Stomach smooth muscle (tissue), 2 donors: ENCODE data around the gene TIGD3.

Source experiments
- H3K27ac ChIP-seq: one replicate; pipeline ENCODE4 v1.7.0; 2013; ENCODE audit warnings: mild to moderate bottlenecking, low read length, inconsistent platforms
- H3K27me3 ChIP-seq, 2 donors: one replicate each; pipeline ENCODE4 v1.7.0; 2013; ENCODE audit warnings: low read length in 2 of 2; ENCODE audit not compliant: insufficient read depth in 2 of 2, control insufficient read depth in 1 of 2
- H3K36me3 ChIP-seq, 2 donors: one replicate each; pipeline ENCODE4 v1.7.0; 2013; ENCODE audit warnings: low read length in 2 of 2; ENCODE audit not compliant: control insufficient read depth in 2 of 2, insufficient read depth in 2 of 2
- H3K4me1 ChIP-seq: one replicate; pipeline ENCODE4 v1.7.0; 2013; ENCODE audit warnings: low read length; ENCODE audit not compliant: control insufficient read depth, insufficient read depth
- H3K4me3 ChIP-seq, 2 donors: one replicate each; pipeline ENCODE4 v1.7.0; 2013; ENCODE audit warnings: low read length in 2 of 2
- H3K9ac ChIP-seq, 2 donors: one replicate each; pipeline ENCODE4 v1.7.0; 2013; ENCODE audit warnings: low read length in 2 of 2, mild to moderate bottlenecking in 1 of 2
- H3K9me3 ChIP-seq, 2 donors: one replicate each; pipeline ENCODE4 v1.7.0; 2013; ENCODE audit warnings: low read length in 2 of 2; ENCODE audit not compliant: control insufficient read depth in 2 of 2
- donor health status: healthy.
- donor health status: Pancreatic carcinoma.

Gene TIGD3

DNA sequence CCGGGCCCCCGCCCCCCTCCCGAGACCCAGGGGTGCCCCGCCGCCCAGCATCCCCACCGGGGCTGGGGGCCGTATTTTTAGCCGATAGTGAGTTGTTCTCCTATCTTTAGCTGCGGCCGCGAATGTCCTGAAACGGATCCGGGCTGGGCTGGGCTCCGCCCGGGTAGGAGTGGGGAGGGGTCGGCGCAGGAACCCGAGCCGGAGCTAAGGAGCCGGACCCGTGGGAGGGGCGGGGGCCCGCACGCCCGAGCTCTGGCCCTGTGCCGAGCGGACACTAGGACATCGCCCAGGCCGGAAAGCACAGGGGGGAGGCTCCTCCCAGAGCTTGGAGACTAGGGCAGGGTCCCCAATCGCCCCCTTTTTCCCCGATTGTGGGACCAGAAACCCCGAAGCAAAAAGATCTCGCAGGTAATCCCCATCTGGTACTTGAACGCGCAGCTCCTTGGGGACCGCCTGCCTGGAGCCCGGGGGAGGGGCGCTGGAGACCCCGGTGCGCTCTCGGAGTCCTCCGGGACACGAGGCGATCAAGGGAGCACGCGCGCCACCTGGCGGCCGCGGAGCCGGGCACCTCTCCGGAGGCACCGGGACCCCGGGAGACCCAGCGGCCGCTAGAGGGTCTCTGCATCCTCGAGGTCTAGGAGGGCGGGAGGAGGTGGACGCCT, 39.2 kb upstream of the TIGD3 start:
- Histone ChIP-seq H3K4me1 (peaks cover 50% of the 10 kb centered on the region), H3K27me3 (no peaks in the 10 kb centered on the region), H3K27ac (peak overlapping the region; percentile 88), H3K4me3 (peak overlapping the region; percentile 86 to 95), H3K9me3 (no peaks in the 10 kb centered on the region), H3K36me3 (no peaks in the 10 kb centered on the region), H3K9ac (peak overlapping the region; percentile 84 to 87)

- Histone ChIP-seq H3K9ac (peak overlapping the region; percentile 75 to 87), H3K4me1 (peaks cover 45% of the 10 kb centered on the region), H3K9me3 (no peaks in the 10 kb centered on the region), H3K4me3 (peak overlapping the region; percentile 86 to 95), H3K27me3 (no peaks in the 10 kb centered on the region), H3K36me3 (peaks cover 3% of the 10 kb centered on the region in 2 donors), H3K27ac (peak overlapping the region; percentile 88)
Measured at GRCh38 chr11:65315866-65316226, 38.7 kb upstream of the TIGD3 start.

DNA sequence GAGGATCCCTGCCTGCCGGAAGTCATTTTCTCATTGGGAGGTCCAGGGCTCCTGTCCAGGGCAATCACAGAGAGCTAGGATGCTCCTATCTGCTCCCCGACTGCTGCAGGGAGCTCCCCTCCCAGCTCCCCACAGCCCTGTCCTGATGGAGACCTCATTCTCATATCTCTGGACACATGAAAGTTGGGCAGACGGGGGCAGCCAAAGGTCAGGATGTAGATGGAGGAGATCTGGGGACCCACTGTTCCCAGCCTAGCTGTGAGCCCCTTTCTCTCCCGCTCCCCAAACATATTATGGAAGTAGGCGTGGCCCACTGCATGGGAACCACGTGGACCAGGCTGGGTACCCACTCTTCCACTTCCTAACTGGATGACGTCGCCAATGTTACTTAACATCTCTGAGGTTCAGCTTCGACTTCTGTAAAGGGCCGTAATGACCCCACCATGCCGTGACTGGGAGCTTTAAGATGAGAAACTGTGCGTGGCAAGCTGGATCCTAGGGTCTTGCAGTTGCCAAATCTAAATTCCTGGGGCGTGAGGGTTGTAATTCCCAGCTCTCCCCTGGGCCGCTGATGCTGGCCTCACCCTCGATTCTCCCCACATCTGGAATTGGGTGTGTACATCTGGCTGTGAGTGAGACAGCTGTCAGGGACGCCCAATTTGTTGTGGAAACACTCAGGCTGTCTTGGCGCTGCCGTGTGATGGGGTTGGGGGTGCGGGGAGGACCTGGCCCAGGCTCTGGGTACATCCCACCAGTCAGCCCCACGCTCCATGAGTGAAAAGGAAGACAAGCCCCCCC, 38.1 kb upstream of the TIGD3 start:
- Histone ChIP-seq H3K9ac (peak overlapping the region; percentile 75 to 87), H3K4me1 (peaks cover 44% of the 10 kb centered on the region), H3K36me3 (peaks cover 8 to 9% of the 10 kb centered on the region in 2 donors), H3K27ac (peak overlapping the region; percentile 88), H3K27me3 (no peaks in the 10 kb centered on the region), H3K4me3 (peak overlapping the region; percentile 86 to 95), H3K9me3 (no peaks in the 10 kb centered on the region)

DNA sequence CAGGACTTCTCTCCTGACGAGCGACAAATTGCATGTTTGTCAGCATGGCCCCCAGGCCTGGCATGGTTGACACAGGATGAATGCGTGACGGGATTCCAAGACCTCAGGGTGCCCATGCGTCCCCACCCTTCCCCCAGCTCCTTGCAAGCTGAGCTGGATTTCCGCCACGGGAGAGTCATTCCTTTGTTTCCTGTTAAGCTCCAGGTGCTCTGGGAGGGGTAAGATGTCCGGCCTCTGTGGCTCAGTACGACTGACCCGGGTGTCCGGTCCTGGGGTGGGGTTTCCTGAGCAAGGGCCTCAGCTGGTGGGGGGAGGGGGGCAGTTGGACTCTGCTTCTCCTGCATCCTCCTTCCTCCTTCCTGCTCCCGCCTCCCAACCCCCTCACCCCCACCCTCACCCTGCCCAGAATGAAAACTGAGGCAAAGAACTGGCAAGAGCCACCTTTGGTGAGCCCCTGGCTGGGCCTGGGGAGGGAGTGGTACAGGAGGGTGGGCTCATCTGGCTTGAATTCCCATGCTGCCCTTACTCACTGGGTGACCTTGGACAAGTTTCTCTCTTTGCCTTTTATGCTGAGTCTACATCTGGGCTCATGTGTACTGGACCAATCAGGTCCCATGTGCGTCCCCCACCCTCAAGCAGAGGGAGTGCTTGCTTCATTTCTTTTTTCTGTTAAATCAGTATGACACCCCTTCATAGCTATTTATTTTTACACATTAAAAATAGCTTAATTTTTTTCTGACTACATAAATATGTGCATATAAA, 37.3 kb upstream of the TIGD3 start:
- Histone ChIP-seq H3K4me1 (peaks cover 48% of the 10 kb centered on the region), H3K27ac (peak overlapping the region; percentile 88), H3K4me3 (peak overlapping the region; percentile 86 to 95), H3K27me3 (no peaks in the 10 kb centered on the region), H3K36me3 (peaks cover 15 to 17% of the 10 kb centered on the region in 2 donors), H3K9me3 (no peaks in the 10 kb centered on the region), H3K9ac (peak overlapping the region in 1 of 2 donors; percentile 56)

- Histone ChIP-seq H3K27ac (no peak overlapping the region), H3K9ac (no peak overlapping the region), H3K36me3 (peaks cover 15 to 18% of the 10 kb centered on the region in 2 donors), H3K4me3 (no peak overlapping the region), H3K9me3 (no peaks in the 10 kb centered on the region), H3K4me1 (peaks cover 34% of the 10 kb centered on the region), H3K27me3 (no peaks in the 10 kb centered on the region)
Measured at GRCh38 chr11:65320386-65321075, 34.0 kb upstream of the TIGD3 start.

- Histone ChIP-seq H3K36me3 (peaks cover 15 to 18% of the 10 kb centered on the region in 2 donors), H3K9ac (no peak overlapping the region), H3K4me1 (peaks cover 29% of the 10 kb centered on the region), H3K27me3 (no peaks in the 10 kb centered on the region), H3K9me3 (no peaks in the 10 kb centered on the region), H3K27ac (no peak overlapping the region), H3K4me3 (no peak overlapping the region)
Measured at GRCh38 chr11:65321076-65321475, 33.5 kb upstream of the TIGD3 start.

GRCh38 chr11:65321828-65322485, 32.6 kb upstream of the TIGD3 start:
- peaks cover 20% of the 10 kb centered on the region for H3K4me1 ChIP-seq
- peak overlapping the region in 1 of 2 donors; percentile 21 for H3K9ac ChIP-seq

DNA sequence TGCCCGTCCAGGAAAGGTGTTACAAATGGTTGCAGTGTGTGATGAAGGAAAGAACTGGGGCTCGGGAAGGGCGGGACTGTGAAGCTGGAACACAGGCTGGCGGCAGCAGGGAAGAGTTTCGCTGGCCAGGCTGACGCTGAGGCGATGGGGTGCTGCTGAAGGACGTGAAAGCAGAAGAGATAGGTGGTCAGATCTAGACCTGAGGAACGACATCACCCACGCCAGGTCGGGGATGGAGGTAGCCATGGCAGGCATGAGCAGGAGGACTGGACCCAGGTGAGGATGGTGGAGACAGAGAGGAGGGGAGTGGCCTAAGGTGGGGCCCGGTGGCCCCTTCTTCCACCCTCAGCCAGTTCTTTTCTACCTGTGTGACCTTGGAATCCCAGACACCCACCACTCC, 30.7 kb upstream of the TIGD3 start:
- H3K36me3 ChIP-seq, result peaks cover 15 to 18% of the 10 kb centered on the region in 2 donors
- H3K4me3 ChIP-seq, result no peak overlapping the region
- H3K4me1 ChIP-seq, result peaks cover 14% of the 10 kb centered on the region
- H3K9me3 ChIP-seq, result no peaks in the 10 kb centered on the region
- no peaks in the 10 kb centered on the region for H3K27me3 ChIP-seq
- no peak overlapping the region for H3K9ac ChIP-seq
- H3K27ac ChIP-seq, result no peak overlapping the region

More at GRCh38 chr11:65321828-65322485, 32.6 kb upstream of the TIGD3 start:
- peak overlapping the region; percentile 18 for H3K27ac ChIP-seq
- peaks cover 15 to 18% of the 10 kb centered on the region in 2 donors for H3K36me3 ChIP-seq
- no peaks in the 10 kb centered on the region for H3K9me3 ChIP-seq
- H3K4me3 ChIP-seq, result no peak overlapping the region
- no peaks in the 10 kb centered on the region for H3K27me3 ChIP-seq

DNA sequence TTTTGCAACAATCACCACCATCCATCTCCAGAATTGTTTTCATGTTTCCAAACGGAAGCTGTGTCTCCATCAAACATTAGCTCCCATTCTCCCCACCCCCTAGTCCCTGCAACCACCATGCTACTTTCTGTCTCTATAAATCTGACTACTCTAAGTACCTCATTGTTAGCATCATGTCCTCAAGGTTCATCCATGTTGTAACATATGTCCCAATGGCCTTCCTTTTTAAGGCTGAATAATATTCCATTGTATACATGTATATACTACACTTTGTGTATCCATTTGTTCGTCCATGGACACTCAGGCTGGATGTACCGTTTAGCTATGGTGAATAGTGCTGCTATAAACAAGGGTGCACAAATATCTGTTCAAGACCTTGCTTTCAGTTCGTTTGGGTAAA, 29.1 kb upstream of the TIGD3 start:
- Histone ChIP-seq H3K9ac (no peak overlapping the region), H3K27ac (no peak overlapping the region), H3K36me3 (peaks cover 15 to 18% of the 10 kb centered on the region in 2 donors), H3K27me3 (no peaks in the 10 kb centered on the region), H3K4me1 (peaks cover 14% of the 10 kb centered on the region), H3K9me3 (no peaks in the 10 kb centered on the region), H3K4me3 (no peak overlapping the region)

DNA sequence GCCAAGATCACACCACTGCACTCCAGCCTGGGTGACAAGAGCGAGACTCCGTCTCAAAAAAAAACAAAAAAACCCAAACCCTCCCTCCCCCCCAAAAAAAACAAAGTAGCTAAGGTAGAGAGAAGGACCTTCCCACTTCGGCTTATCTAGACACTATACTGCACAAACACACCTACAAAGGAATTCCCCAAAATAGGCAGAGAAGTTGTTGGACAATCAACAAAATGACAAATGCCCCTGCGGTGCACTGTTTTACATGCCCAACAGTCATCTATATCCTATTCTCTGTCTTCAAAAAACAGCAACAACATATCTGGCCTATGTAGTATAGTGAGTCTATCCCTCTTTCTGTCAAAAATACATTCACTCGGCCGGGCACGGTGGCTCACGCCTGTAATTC, 27.5 kb upstream of the TIGD3 start:
- no peak overlapping the region for H3K27ac ChIP-seq
- H3K4me1 ChIP-seq, result peaks cover 4% of the 10 kb centered on the region
- H3K4me3 ChIP-seq, result no peak overlapping the region
- no peak overlapping the region for H3K9ac ChIP-seq
- H3K27me3 ChIP-seq, result no peaks in the 10 kb centered on the region
- no peaks in the 10 kb centered on the region for H3K9me3 ChIP-seq
- H3K36me3 ChIP-seq, result peaks cover under 1 to 3% of the 10 kb centered on the region in 2 donors
